Hindlimb muscle (tissue), 1 donor: ENCODE results near the gene TCEAL5. TPM values are rescaled to one million over a fixed set of nuclear protein-coding genes. Genes with fewer than 3 reads are reported as not detected.
"Not testable (repeated sequence)": the region's sequence is repeated elsewhere in the genome, so short reads cannot be mapped to it uniquely, and the experiment has no call there.

ENCODE experiments used
- DNase-seq: peaks from one replicate; pipeline ENCODE4 v3.0.0-alpha.2; 2013
- polyA plus RNA-seq: library from polyadenylated mRNA; unstranded; fragments of 120-200 nt; gene quantifications from one replicate; pipeline ENCODE4 v1.2.1, GENCODE V29; 2013; ENCODE audit not compliant: insufficient read length

The TCEAL5 gene
- polyA plus RNA-seq, 1 donor = 3.3 TPM

- DNase-seq = no peak
Measured at GRCh38 chrX:103233263-103233662, 43.3 kb downstream of the TCEAL5 start.

GRCh38 chrX:103225918-103226317, 50.6 kb downstream of the TCEAL5 start:
- DNase-seq = not testable (repeated sequence)

Other genes with a start within 250 kb of the TCEAL5 start
- gene BEX1, start 212.6 kb downstream of the TCEAL5 start, polyA plus RNA-seq = 0.34 TPM
- gene NXF3, start 183.6 kb downstream of the TCEAL5 start, polyA plus RNA-seq = not detected
- 30.9 TPM for gene BEX4, start 61.6 kb downstream of the TCEAL5 start, polyA plus RNA-seq
- gene TCEAL8, start 21.6 kb downstream of the TCEAL5 start, polyA plus RNA-seq = 79.7 TPM
- gene BEX2, start 34.2 kb upstream of the TCEAL5 start, polyA plus RNA-seq = 37.6 TPM
- gene TCEAL7, start 53.5 kb upstream of the TCEAL5 start, polyA plus RNA-seq = 253 TPM
- 115 TPM for gene TCEAL9, start 79.8 kb upstream of the TCEAL5 start, polyA plus RNA-seq
- 115 TPM for gene BEX3, start 99.8 kb upstream of the TCEAL5 start, polyA plus RNA-seq
- gene RAB40A, start 242.7 kb upstream of the TCEAL5 start, polyA plus RNA-seq = 0.89 TPM